Lower leg skin (tissue), 4 donors: ENCODE results near the gene LSMEM2. TPM values are rescaled to one million over a fixed set of nuclear protein-coding genes. Genes with fewer than 3 reads are reported as not detected.

Source experiments
- DNase-seq, 2 donors: peaks; one replicate each; pipeline ENCODE4 v3.0.0-alpha.2; 2019; ENCODE audit warnings: low spot score in 2 of 2
- H3K4me3 ChIP-seq: fragments of 200-600 bp; sonication (generic); 2 replicates; pipeline ENCODE4 v1.5.1; 2017; ENCODE audit warnings: mild to moderate bottlenecking, low read depth; ENCODE audit not compliant: poor library complexity, severe bottlenecking
- POLR2A ChIP-seq, 2 donors: fragments of 450-650 bp; IDR thresholded peaks; one replicate each; pipeline ENCODE4 v1.6.1; 2016 to 2017; ENCODE audit warnings: antibody characterized with exemption in 2 of 2, mild to moderate bottlenecking in 1 of 2, moderate library complexity in 1 of 2
- WGBS, 2 donors: methylation state at CpG; one replicate each; pipeline ENCODE4 v1.1.5; 2018; 5-methylcytosine and 5-hydroxymethylcytosine counted together
- intact Hi-C: fragments of 100-400 bp; cut with DNase I; formaldehyde crosslinking; loops from one replicate; pipeline ENCODE4 v1.15.0; 2023; ENCODE audit warnings: low total_unique reads
- total RNA-seq, 4 donors: library from RNA; depleted of rRNA; stranded (reverse); fragments of >200 nt; gene quantifications; one replicate each; pipeline ENCODE4 v1.1.0, GENCODE V29; 2016
- TF ChIP-seq, protein P1 (sequence below), 3 donors: fragments of 450-650 bp; IDR thresholded peaks; one replicate each; pipeline ENCODE4 v1.5.1; 2016; ENCODE audit warnings: antibody characterized with exemption in 3 of 3, mild to moderate bottlenecking in 3 of 3, moderate library complexity in 2 of 3

Gene LSMEM2
- total RNA-seq, 4 donors from 2014 or later: 0.37 to 0.62 TPM; not detected in 2

DNA sequence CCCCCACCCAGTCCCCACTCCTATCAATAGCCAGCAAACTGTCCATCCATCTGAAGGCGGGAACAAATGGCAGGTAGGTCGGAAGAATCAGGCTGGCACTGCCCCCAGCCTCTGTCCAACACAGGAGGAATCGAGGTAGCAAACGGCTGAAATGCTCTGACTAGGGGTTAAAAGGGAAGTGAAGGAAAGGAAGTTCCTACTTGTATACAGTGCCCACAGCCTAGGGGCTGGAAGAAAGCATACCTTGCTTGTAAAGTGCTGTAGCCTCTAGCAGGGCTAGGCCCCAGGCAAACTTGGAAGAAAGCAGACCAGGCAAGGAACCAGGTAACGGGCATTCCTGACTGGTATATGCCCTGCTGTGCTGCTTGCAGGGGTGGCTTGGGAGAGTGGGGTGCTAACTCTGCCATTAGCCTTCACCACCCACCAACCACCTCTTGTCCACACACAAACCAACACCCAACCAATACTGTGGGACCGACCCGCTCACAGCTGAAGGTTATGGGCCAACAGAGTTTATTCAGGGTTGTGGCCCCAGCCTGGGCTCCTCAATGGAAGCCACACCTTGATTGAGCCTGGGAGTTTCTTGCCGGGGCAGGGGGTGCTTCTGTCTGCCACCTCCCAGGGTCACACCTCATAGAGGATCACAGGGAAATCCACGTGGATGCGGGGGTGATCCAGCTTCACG, 46.8 kb downstream of the LSMEM2 start:
- no peak overlapping the region for H3K4me3 ChIP-seq
- WGBS, 2 donors: 81 to 86% methylated on average over 10 to 11 of the region's 11 CpGs
- no peak for TF ChIP-seq POLR2A (IDR thresholded peaks at IDR 0.05)
- TF ChIP-seq, protein P1, sequence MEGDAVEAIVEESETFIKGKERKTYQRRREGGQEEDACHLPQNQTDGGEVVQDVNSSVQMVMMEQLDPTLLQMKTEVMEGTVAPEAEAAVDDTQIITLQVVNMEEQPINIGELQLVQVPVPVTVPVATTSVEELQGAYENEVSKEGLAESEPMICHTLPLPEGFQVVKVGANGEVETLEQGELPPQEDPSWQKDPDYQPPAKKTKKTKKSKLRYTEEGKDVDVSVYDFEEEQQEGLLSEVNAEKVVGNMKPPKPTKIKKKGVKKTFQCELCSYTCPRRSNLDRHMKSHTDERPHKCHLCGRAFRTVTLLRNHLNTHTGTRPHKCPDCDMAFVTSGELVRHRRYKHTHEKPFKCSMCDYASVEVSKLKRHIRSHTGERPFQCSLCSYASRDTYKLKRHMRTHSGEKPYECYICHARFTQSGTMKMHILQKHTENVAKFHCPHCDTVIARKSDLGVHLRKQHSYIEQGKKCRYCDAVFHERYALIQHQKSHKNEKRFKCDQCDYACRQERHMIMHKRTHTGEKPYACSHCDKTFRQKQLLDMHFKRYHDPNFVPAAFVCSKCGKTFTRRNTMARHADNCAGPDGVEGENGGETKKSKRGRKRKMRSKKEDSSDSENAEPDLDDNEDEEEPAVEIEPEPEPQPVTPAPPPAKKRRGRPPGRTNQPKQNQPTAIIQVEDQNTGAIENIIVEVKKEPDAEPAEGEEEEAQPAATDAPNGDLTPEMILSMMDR (IDR thresholded peaks at IDR 0.05): no peak
- no peak for DNase-seq
- intact Hi-C loops: no loop called here

DNA sequence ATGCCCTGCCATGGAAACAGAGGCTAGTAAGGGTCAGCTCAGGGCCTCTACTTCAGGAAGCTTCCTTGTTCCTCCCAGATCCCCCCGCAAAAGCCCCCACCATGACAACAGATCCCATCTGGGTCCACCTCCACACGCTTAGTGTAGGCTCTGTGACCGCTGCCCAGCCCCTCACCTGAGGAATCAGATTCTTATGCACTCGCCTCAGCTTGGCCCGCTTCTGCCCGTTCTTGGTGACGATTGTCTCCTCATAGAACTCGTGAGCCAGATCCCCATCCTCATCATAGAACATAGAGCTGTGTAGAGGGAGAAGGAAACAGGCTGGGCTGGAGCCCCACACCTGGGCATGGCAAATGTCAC, 47.3 kb downstream of the LSMEM2 start:
- no peak overlapping the region for H3K4me3 ChIP-seq
- intact Hi-C loops: no loop called here
- no peak for DNase-seq
- no peak for TF ChIP-seq POLR2A (IDR thresholded peaks at IDR 0.05)
- TF ChIP-seq, protein P1 (IDR thresholded peaks at IDR 0.05): no peak
- WGBS, 2 donors: 89 to 91% methylated on average over 8 of the region's 8 CpGs

DNA sequence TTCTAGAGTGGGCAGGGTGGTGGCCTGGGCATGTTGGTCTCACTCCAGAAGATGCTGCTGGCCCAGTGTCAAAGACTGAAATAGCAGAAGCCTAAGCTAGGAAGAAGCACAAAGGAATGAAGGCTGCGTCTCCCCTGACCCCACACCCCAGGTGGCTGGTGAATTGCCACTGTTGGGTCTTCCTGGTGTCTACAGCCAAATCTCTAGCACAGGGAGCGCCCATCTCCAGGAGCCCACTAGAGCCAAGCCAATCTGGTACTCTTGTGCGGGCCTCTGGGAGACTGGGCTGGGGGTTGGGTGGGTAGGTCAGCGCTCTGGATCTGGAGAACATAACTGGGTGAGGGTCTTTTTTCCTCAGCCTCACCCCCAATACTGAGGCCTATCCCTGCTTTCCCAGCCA, 48.2 kb downstream of the LSMEM2 start:
- DNase-seq: peak in 1 of 2 donors; percentile 16
- TF ChIP-seq, protein P1 (IDR thresholded peaks at IDR 0.05): no peak
- no peak for TF ChIP-seq POLR2A (IDR thresholded peaks at IDR 0.05)
- WGBS, 2 donors: 68 to 72% methylated on average over 4 of the region's 4 CpGs
- peak overlapping the region; percentile 73 for H3K4me3 ChIP-seq
- intact Hi-C loops: no loop called here

DNA sequence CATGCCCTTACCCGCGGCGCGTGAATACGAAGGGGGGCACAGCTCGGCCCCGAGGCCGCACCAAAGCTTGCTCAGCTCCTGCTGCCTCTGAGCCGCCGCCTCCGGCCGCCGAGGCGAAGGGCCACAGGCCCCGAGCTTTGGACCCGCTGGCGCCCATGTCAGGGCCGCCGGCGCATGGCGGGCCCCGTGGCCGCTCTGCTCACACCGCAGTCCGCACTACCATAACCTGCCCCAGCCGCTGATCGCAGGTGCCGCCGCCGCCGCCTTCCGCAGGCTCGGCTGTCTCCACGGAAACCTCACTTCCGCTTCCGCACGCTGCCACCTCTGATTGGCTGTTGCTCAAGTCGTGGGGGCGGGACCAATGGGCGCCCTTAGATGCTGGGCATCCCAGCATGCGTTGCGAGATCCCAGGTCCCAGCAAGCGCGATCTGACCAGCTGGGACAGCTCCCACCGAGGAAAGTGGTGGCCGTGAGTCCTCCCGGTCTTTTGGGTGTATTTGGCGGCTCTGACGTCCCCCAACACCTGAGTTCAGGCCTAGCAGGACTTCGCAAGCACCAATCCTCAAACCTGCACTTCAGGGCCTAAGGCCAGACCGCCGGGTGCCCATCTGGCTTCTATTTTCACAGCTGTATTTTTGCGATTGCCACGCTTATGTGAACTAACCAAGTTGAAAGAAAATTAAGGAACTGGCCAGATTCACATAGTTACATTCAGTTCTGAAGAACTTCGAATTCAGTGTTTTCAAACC, 49.2 kb downstream of the LSMEM2 start, which contains the start of gene TUSC2:
TSS of gene TUSC2 (minus strand) at position 281 of the 749 bp plus-strand sequence. CDS start at position 157, 124 bp downstream.
- peak; percentile 97 to 100 for DNase-seq
- intact Hi-C loops: no loop called here

DNA sequence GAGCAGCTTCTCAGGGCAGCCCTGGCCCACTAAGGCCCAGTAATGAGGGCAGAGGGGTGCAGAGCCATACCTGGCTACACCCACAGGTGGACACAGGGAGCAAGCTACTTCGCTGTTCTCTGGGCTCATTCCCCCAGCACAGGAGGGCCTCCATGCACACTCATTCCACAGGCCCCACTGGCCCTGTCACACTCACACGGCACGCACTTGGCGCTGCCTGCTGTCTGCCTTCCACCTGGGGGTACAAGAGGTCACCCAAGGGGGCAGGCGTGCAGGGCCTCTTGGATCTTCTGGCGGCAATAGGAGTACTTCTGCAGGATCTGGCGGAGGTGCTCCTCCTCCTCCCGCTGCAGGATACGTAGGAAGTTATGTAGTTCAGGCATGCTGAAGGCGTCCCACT, 51.4 kb downstream of the LSMEM2 start:
- intact Hi-C loops: no loop called here
- 85 to 89% methylated on average over 9 to 10 of the region's 10 CpGs for WGBS, 2 donors
- TF ChIP-seq, protein P1 (IDR thresholded peaks at IDR 0.05): no peak
- TF ChIP-seq POLR2A (IDR thresholded peaks at IDR 0.05): no peak
- no peak overlapping the region for H3K4me3 ChIP-seq
- no peak for DNase-seq

More for the DNA sequence above, 49.2 kb downstream of the LSMEM2 start, which contains the start of gene TUSC2:
- peak within 1 kb of the TSS; percentile 73 for H3K4me3 ChIP-seq
- TF ChIP-seq, protein P1 (IDR thresholded peaks at IDR 0.05): no peak
- TF ChIP-seq POLR2A (IDR thresholded peaks at IDR 0.05): no peak
- 2% methylated on average over 35 to 39 of the region's 55 CpGs for WGBS, 2 donors
